ENCODE measurements around the gene NEK3. TPM values are rescaled to one million over a fixed set of nuclear protein-coding genes. Genes with fewer than 3 reads are reported as not detected.
"Not testable (repeated sequence)": the region's sequence is repeated elsewhere in the genome, so short reads cannot be mapped to it uniquely, and the experiment has no call there.

NEK3 gene
- total RNA-seq, 2 donors from 2014 or later: 12.9 to 36.8 TPM

GRCh38 chr13:52165411-52165810 is 6.0 kb upstream of the NEK3 start:
- intact Hi-C loops (cut with DNase I): no loop called here
- H3K4me3 ChIP-seq: no peak overlapping the region
- DNase-seq (ENCODE audit: low spot score): no peak
- H3K9me3 ChIP-seq: no peaks in the 10 kb centered on the region
- TF ChIP-seq CTCF (IDR thresholded peaks at IDR 0.05): no peak
- TF ChIP-seq POLR2AphosphoS5 (IDR thresholded peaks at IDR 0.05): no peak
- peak overlapping the region in 1 of 2 donors; percentile 57 for H3K27ac ChIP-seq
- 62% methylated on average over 2 of the region's 2 CpGs for WGBS
- H3K36me3 ChIP-seq: no peaks in the 10 kb centered on the region
- no peaks in the 10 kb centered on the region for H3K4me1 ChIP-seq (replicated peaks)
- no peaks in the 10 kb centered on the region for H3K27me3 ChIP-seq (replicated peaks; ENCODE audit: insufficient read depth)

DNA sequence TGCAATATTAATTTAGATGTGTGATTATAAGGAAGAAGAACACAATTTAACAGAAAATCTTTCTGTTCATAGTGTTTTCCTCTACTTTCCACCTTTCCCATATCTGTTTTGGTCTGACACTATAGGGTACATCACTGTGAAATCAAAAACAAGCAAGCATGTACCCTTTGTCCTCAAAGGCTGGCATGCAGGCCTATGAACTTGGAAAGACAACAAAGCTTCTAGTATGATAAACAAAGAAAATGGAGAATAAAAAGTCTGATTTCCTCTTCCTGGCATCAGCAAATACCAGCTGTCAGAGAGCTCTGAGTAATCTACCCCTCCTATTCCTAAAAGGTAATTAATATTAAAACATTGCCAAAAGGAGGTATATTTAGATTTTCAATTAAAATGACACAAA is 5.6 kb upstream of the NEK3 start:
- Histone ChIP-seq H3K9me3 (no peaks in the 10 kb centered on the region), H3K4me1 (replicated peaks) (no peaks in the 10 kb centered on the region), H3K36me3 (no peaks in the 10 kb centered on the region), H3K4me3 (no peak overlapping the region), H3K27me3 (replicated peaks; ENCODE audit: insufficient read depth) (no peaks in the 10 kb centered on the region), H3K27ac (peak overlapping the region in 1 of 2 donors; percentile 57)
- no peak for DNase-seq (ENCODE audit: low spot score)
- intact Hi-C loops (cut with DNase I): no loop called here
- no peak for TF ChIP-seq CTCF (IDR thresholded peaks at IDR 0.05)
- no peak for TF ChIP-seq POLR2AphosphoS5 (IDR thresholded peaks at IDR 0.05)
- no peak for TF ChIP-seq POLR2A (IDR thresholded peaks at IDR 0.05)

DNA sequence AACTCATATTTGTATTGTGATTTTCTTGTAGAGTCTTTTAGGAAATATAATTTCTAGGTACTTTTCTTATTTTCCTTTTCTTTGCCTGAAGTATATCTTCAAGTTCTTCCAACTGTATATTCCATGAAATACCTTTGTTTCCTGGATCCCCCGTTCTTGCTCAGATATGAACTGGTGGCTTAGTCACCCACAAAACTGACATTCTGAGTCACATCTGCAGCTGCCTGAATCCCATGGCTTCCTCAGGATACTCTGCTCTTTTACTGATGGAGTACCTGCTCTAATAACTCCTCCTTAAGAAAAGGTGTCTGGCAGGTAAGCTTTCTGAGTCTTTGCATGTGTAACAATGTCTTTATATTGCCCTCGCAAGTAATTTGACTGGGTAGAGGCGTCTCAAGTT is 4.5 kb upstream of the NEK3 start:
- intact Hi-C loops (cut with DNase I); H3K4me1 ChIP-seq (replicated peaks); H3K27ac ChIP-seq; H3K9me3 ChIP-seq; H3K27me3 ChIP-seq (replicated peaks; ENCODE audit: insufficient read depth); DNase-seq (ENCODE audit: low spot score); H3K36me3 ChIP-seq; H3K4me3 ChIP-seq: not testable (repeated sequence)
- WGBS: 87% methylated on average over 3 of the region's 3 CpGs

- no peak for DNase-seq (ENCODE audit: low spot score)
- H3K4me1 ChIP-seq (replicated peaks): no peaks in the 10 kb centered on the region
- no peaks in the 10 kb centered on the region for H3K36me3 ChIP-seq
- no peak overlapping the region for H3K4me3 ChIP-seq
- H3K9me3 ChIP-seq: no peaks in the 10 kb centered on the region
- WGBS: 66% methylated on average over 5 of the region's 5 CpGs
- H3K27me3 ChIP-seq (replicated peaks; ENCODE audit: insufficient read depth): no peaks in the 10 kb centered on the region
- intact Hi-C loops (cut with DNase I): no loop called here
- no peak overlapping the region for H3K27ac ChIP-seq
- TF ChIP-seq POLR2AphosphoS5 (IDR thresholded peaks at IDR 0.05): no peak
Observed at GRCh38 chr13:52162279-52163101, 3.1 kb upstream of the NEK3 start.

DNA sequence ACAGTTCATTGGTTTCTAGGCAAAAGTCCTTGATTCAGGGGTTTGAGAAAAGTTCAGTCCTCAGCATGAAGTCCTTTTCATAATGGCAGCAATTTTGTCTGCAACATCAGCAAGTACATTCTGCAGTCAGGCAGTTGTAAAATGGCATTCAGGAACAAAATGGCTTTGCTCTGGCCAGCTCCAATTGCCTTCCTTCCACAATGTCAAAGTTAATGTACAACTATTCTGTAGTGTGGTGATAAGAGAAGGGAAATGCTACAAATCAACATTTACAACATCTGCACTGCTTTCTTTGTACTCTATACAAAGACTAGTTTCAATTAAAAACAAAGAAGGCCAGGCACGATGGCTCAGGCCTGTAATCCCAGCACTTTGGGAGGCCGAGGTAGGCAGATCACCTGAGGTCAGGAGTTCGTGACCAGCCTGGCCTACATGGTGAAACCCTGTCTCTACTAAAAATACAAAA is 1.8 kb upstream of the NEK3 start:
- intact Hi-C loops (cut with DNase I): no loop called here

More for the DNA sequence above, 1.8 kb upstream of the NEK3 start:
- DNase-seq (ENCODE audit: low spot score): no peak
- H3K4me1 ChIP-seq (replicated peaks): no peaks in the 10 kb centered on the region
- no peak for TF ChIP-seq POLR2A (IDR thresholded peaks at IDR 0.05)
- TF ChIP-seq POLR2AphosphoS5 (IDR thresholded peaks at IDR 0.05): no peak
- no peak for TF ChIP-seq CTCF (IDR thresholded peaks at IDR 0.05)
- H3K27ac ChIP-seq: no peak overlapping the region
- WGBS: 77% methylated on average over 3 of the region's 3 CpGs
- no peaks in the 10 kb centered on the region for H3K27me3 ChIP-seq (replicated peaks; ENCODE audit: insufficient read depth)
- no peaks in the 10 kb centered on the region for H3K9me3 ChIP-seq
- H3K36me3 ChIP-seq: no peaks in the 10 kb centered on the region
- no peak overlapping the region for H3K4me3 ChIP-seq
